Right lobe of liver (tissue), 4 donors: ENCODE results near the gene ADARB1.

Source experiments
- POLR2A ChIP-seq: fragments of 450-650 bp; IDR thresholded peaks from one replicate; pipeline ENCODE4 v1.6.1; 2017; ENCODE audit warnings: antibody characterized with exemption, mild to moderate bottlenecking
- TF ChIP-seq, protein P1 (sequence below), 4 donors: fragments of 200-600 bp in 3 of 4; fragments of 450-650 bp in 1 of 4; IDR thresholded peaks; one replicate each; pipeline versions ENCODE4 v1.5.1 to v1.8.0; 2016 to 2022; ENCODE audit warnings: antibody characterized with exemption in 4 of 4, mild to moderate bottlenecking in 2 of 4
- donor health status: DM: no; HTN: no; CAD: no.
- donor health status: DM: no; HTN: no; CAD: no.
- donor health status: DM: no; HTN: yes; CAD: no.

- TF ChIP-seq, protein P1, sequence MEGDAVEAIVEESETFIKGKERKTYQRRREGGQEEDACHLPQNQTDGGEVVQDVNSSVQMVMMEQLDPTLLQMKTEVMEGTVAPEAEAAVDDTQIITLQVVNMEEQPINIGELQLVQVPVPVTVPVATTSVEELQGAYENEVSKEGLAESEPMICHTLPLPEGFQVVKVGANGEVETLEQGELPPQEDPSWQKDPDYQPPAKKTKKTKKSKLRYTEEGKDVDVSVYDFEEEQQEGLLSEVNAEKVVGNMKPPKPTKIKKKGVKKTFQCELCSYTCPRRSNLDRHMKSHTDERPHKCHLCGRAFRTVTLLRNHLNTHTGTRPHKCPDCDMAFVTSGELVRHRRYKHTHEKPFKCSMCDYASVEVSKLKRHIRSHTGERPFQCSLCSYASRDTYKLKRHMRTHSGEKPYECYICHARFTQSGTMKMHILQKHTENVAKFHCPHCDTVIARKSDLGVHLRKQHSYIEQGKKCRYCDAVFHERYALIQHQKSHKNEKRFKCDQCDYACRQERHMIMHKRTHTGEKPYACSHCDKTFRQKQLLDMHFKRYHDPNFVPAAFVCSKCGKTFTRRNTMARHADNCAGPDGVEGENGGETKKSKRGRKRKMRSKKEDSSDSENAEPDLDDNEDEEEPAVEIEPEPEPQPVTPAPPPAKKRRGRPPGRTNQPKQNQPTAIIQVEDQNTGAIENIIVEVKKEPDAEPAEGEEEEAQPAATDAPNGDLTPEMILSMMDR (IDR thresholded peaks at IDR 0.05): no peak
- TF ChIP-seq POLR2A: no peak
These were observed 45.0 kb upstream of the ADARB1 start for GRCh38 chr21:45029298-45029947.
